H1 (cell line): Measurements from ENCODE around the gene PKD1. TPM values are rescaled to one million over a fixed set of nuclear protein-coding genes. Genes with fewer than 3 reads are reported as not detected.

Experiments
- CTCF ChIA-PET: fragments of 300-600 bp; sonication (Branson Sonifier 250); formaldehyde crosslinking; loops from one replicate; lab custom pipeline; 2021; ENCODE audit not compliant: partially characterized antibody; lab: Charles Lee
- POLR2A ChIA-PET: fragments of 300-600 bp; sonication (Branson Sonifier 250); formaldehyde crosslinking; loops from one replicate; lab custom pipeline; 2021; ENCODE audit warnings: inconsistent platforms; ENCODE audit not compliant: partially characterized antibody; lab: Charles Lee
- DNase-seq, 2 experiments: peaks; one replicate each; pipeline versions ENCODE4 v3.0.0 to v3.0.0-alpha.2; 2010 to 2022; ENCODE audit warnings: low spot score in 2 of 2, low read depth in 1 of 2, mixed read lengths in 1 of 2
- FAIRE-seq: peaks from 2 replicates; lab custom pipeline; 2011; peaks lifted over from hg19 to GRCh38; lab: Jason Lieb, UNC
- H2AFZ ChIP-seq: 2 replicates; pipeline ENCODE4 v1.8.1; 2012; ENCODE audit warnings: low read length, inconsistent platforms
- H2AK5ac ChIP-seq: 2 replicates; pipeline ENCODE4 v1.6.1; 2013; ENCODE audit warnings: low read depth, low read length
- H2BK120ac ChIP-seq: replicated peaks from 2 replicates; pipeline ENCODE3; 2013; ENCODE audit warnings: low read depth, low read length, inconsistent platforms
- H2BK12ac ChIP-seq: 2 replicates; pipeline ENCODE4 v1.6.1; 2013; ENCODE audit warnings: low read depth, low read length
- H2BK15ac ChIP-seq: 2 replicates; pipeline ENCODE4 v1.6.1; 2013; ENCODE audit warnings: low read length
- H2BK20ac ChIP-seq: 2 replicates; pipeline ENCODE4 v1.6.1; 2013; ENCODE audit warnings: low read length
- H2BK5ac ChIP-seq: 2 replicates; pipeline ENCODE4 v1.6.1; 2013; ENCODE audit warnings: low read depth, low read length
- H3K14ac ChIP-seq: 2 replicates; pipeline ENCODE4 v1.6.1; 2013; ENCODE audit warnings: inconsistent platforms; ENCODE audit not compliant: insufficient read length
- H3K18ac ChIP-seq: 2 replicates; pipeline ENCODE4 v1.6.1; 2013; ENCODE audit warnings: low read length; ENCODE audit errors: extremely low read depth
- H3K23ac ChIP-seq: 2 replicates; pipeline ENCODE4 v1.6.1; 2013; ENCODE audit warnings: inconsistent platforms; ENCODE audit not compliant: insufficient read length
- H3K23me2 ChIP-seq: 2 replicates; pipeline ENCODE4 v1.6.1; 2013; ENCODE audit warnings: low read depth, low read length
- H3K27ac ChIP-seq: 2 replicates; pipeline ENCODE4 v1.6.1; 2011; ENCODE audit warnings: low read depth, low read length, inconsistent platforms
- H3K27me3 ChIP-seq, 4 experiments: replicated peaks in 1 of 4; 1 replicate in 1 of 4; 2 replicates in 3 of 4; pipeline versions ENCODE4 v1.6.1 to v1.8.1; 2011 to 2013; ENCODE audit warnings: low read length in 3 of 4, mild to moderate bottlenecking in 3 of 4, inconsistent platforms in 2 of 4, mixed read lengths in 2 of 4, moderate library complexity in 1 of 4; ENCODE audit not compliant: control insufficient read depth in 3 of 4, insufficient read depth in 3 of 4; ENCODE audit errors: extremely low read depth in 1 of 4
- H3K36me3 ChIP-seq, 4 experiments: 2 replicates each; pipeline versions ENCODE4 v1.6.1 to v1.8.1; 2011 to 2013; ENCODE audit warnings: mild to moderate bottlenecking in 4 of 4, low read length in 3 of 4, moderate library complexity in 2 of 4, control low read depth in 1 of 4, inconsistent platforms in 1 of 4; ENCODE audit not compliant: insufficient read depth in 4 of 4, control insufficient read depth in 2 of 4
- H3K4ac ChIP-seq: replicated peaks from 2 replicates; pipeline ENCODE3; 2013; ENCODE audit warnings: low read length, low read depth, mixed read lengths, inconsistent platforms; ENCODE audit not compliant: insufficient read length
- H3K4me1 ChIP-seq, 4 experiments: replicated peaks in 1 of 4; 1 replicate in 1 of 4; 2 replicates in 3 of 4; pipeline versions ENCODE4 v1.6.1 to v1.8.1; 2011 to 2013; ENCODE audit warnings: low read length in 3 of 4, inconsistent platforms in 2 of 4, mixed read lengths in 1 of 4; ENCODE audit not compliant: insufficient read depth in 4 of 4, control insufficient read depth in 3 of 4
- H3K4me2 ChIP-seq, 2 experiments: 2 replicates each; pipeline versions ENCODE4 v1.6.1 to v1.8.1; 2011 to 2013; ENCODE audit warnings: low read depth in 2 of 2, low read length in 2 of 2, control low read depth in 1 of 2, inconsistent platforms in 1 of 2, mild to moderate bottlenecking in 1 of 2; ENCODE audit not compliant: insufficient read depth in 1 of 2
- H3K4me3 ChIP-seq, 4 experiments: fragments of 200-600, 300-600 bp in 1 of 4; sonication (generic), shearing (Covaris generic), sonication (Bioruptor Twin) in 1 of 4; 2 replicates each; pipeline versions ENCODE4 v1.5.1 to v1.8.1; 2011 to 2016; ENCODE audit warnings: low read length in 4 of 4, low read depth in 3 of 4, control low read depth in 2 of 4, inconsistent platforms in 2 of 4, mild to moderate bottlenecking in 2 of 4, mixed read lengths in 1 of 4, moderate library complexity in 1 of 4; ENCODE audit not compliant: insufficient read depth in 2 of 4; ENCODE audit errors: extremely low read depth in 1 of 4
- H3K56ac ChIP-seq: replicated peaks from 2 replicates; pipeline ENCODE3; 2013; ENCODE audit warnings: low read depth, mild to moderate bottlenecking, mixed read lengths, low read length, inconsistent platforms; ENCODE audit not compliant: insufficient read length
- H3K79me1 ChIP-seq: 2 replicates; pipeline ENCODE4 v1.6.1; 2013; ENCODE audit warnings: low read depth, low read length, control low read depth
- H3K79me2 ChIP-seq, 2 experiments: 2 replicates each; pipeline versions ENCODE4 v1.6.1 to v1.8.1; 2012 to 2013; ENCODE audit warnings: low read length in 2 of 2, mild to moderate bottlenecking in 2 of 2, inconsistent platforms in 1 of 2; ENCODE audit not compliant: insufficient read depth in 2 of 2, control insufficient read depth in 1 of 2
- H3K9ac ChIP-seq, 4 experiments: replicated peaks in 1 of 4; 1 replicate in 1 of 4; 2 replicates in 3 of 4; pipeline versions ENCODE4 v1.6.1 to v1.8.1; 2011 to 2013; ENCODE audit warnings: low read depth in 3 of 4, low read length in 3 of 4, control low read depth in 2 of 4, mild to moderate bottlenecking in 2 of 4, moderate library complexity in 2 of 4, inconsistent platforms in 1 of 4; ENCODE audit errors: extremely low read depth in 1 of 4
- H3K9me3 ChIP-seq, 2 experiments: 2 replicates each; pipeline versions ENCODE4 v1.6.1 to v1.8.1; 2012 to 2013; ENCODE audit warnings: mild to moderate bottlenecking in 2 of 2, moderate library complexity in 2 of 2, control low read depth in 1 of 2, inconsistent platforms in 1 of 2, low read depth in 1 of 2, low read length in 1 of 2, mixed read lengths in 1 of 2; ENCODE audit not compliant: insufficient read depth in 2 of 2
- H4K20me1 ChIP-seq, 2 experiments: replicated peaks in 1 of 2; 2 replicates each; pipeline versions ENCODE3 to v1.8.1; 2011 to 2013; ENCODE audit warnings: inconsistent platforms in 2 of 2, low read length in 2 of 2, mild to moderate bottlenecking in 1 of 2; ENCODE audit not compliant: insufficient read depth in 2 of 2, control insufficient read depth in 1 of 2
- H4K5ac ChIP-seq: 2 replicates; pipeline ENCODE4 v1.6.1; 2013; ENCODE audit warnings: low read length, low read depth, mixed read lengths, inconsistent platforms; ENCODE audit not compliant: insufficient read length
- H4K8ac ChIP-seq: 2 replicates; pipeline ENCODE4 v1.8.0; 2013; ENCODE audit warnings: mild to moderate bottlenecking, moderate library complexity, low read length, inconsistent platforms; ENCODE audit not compliant: insufficient read depth; ENCODE audit errors: extremely low read depth
- H4K91ac ChIP-seq: replicated peaks from 2 replicates; pipeline ENCODE3; 2013; ENCODE audit warnings: low read length, mixed read lengths, inconsistent platforms; ENCODE audit not compliant: insufficient read length
- CHD1 ChIP-seq: IDR thresholded peaks from 2 replicates; pipeline ENCODE4 v1.6.1; 2012; ENCODE audit warnings: low read depth, low read length, improper control_type of control experiment
- HDAC6 ChIP-seq: IDR thresholded peaks from one replicate; pipeline ENCODE4 v1.7.1; 2012; ENCODE audit warnings: low read depth, mild to moderate bottlenecking, inconsistent platforms, low read length, moderate library complexity
- KDM4A ChIP-seq: IDR thresholded peaks from one replicate; pipeline ENCODE4 v1.7.1; 2012; ENCODE audit warnings: low read depth, mild to moderate bottlenecking, moderate library complexity, low read length, inconsistent platforms; ENCODE audit not compliant: severe bottlenecking
- KDM5A ChIP-seq: fragments of 200-600 bp; IDR thresholded peaks from 2 replicates; pipeline ENCODE4 v1.7.1; 2012; ENCODE audit warnings: mild to moderate bottlenecking, low read length, inconsistent platforms, mixed read lengths
- SIN3A ChIP-seq, 2 experiments: IDR thresholded peaks in 1 of 2; conservative IDR thresholded peaks in 1 of 2; 2 replicates each; pipeline ENCODE4 v1.6.1; 2011 to 2012; ENCODE audit warnings: low read length in 2 of 2, improper control_type of control experiment in 1 of 2, low read depth in 1 of 2, mild to moderate bottlenecking in 1 of 2
- whole genome bisulfite sequencing, 2 experiments: shearing (Covaris generic) in 1 of 2; methylation state at CpG; one replicate each; pipeline versions ENCODE4 v1.1.6 to v1.1.7; 2013 to 2015; ENCODE audit warnings: low lambda C conversion rate in 2 of 2, mixed read lengths in 2 of 2, inconsistent platforms in 1 of 2, low coverage in 1 of 2, missing lambda C conversion rate in 1 of 2; ENCODE audit not compliant: insufficient replicate concordance in 2 of 2, insufficient coverage in 1 of 2, insufficient read length in 1 of 2; ENCODE audit errors: extremely low coverage in 1 of 2, missing lambda C conversion rate in 1 of 2; 5-methylcytosine and 5-hydroxymethylcytosine counted together
- polyA plus RNA-seq, 7 experiments: library from polyadenylated mRNA; depleted of rRNA in 3 of 7; stranded (reverse) in 5 of 7; unstranded in 2 of 7; fragments of >200 nt in 5 of 7; fragments of 200-250 nt in 2 of 7; gene quantifications; 1 replicate in 5 of 7; 2 replicates in 1 of 7; 4 replicates in 1 of 7; pipeline versions ENCODE4 v1.2.1 to v1.2.3, GENCODE V29; 2011 to 2013; ENCODE audit warnings: missing spikeins in 2 of 7, mixed read lengths in 2 of 7
- total RNA-seq: library from RNA; stranded (reverse); fragmentation: NEBNext Ultra II Directional; extraction: Animal tissue kit (Norgen Biotek cat#: 25700); gene quantifications from 2 replicates; pipeline ENCODE4 v1.2.1, GENCODE V29; 2021

PKD1 gene
- total and polyA plus RNA-seq, 2 of the 8 experiments (the other 6 are each of a cell fraction or from before 2014, with no cell fraction given) = 40.6 to 52.7 TPM

DNA sequence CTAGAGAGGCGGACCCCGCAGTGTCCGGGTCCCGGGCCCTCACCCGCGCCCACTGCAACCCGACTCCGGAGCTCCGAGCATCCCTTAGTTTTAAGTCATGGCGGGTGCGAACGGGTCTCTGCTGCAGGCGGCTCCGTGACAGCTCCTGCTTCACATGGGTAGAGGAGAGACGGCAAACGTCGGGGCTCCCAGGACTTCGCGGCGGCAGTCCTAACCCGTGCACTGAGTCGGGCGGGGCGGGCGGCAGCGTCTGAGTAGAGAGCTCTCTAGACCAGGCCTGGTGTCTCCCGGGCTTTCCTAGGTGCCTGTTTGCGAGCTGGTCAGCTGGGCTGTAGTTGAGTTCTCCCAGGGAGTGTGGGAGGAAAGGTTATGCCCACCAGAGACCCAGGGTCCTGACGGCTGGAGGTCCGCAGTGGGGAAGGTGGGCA lies 87.6 kb downstream of the PKD1 start:
- H4K5ac ChIP-seq = no peak overlapping the region
- peaks cover 10% of the 10 kb centered on the region for H3K23me2 ChIP-seq
- no peaks in the 10 kb centered on the region for H3K9me3 ChIP-seq
- no peak overlapping the region for H3K56ac ChIP-seq
- H3K14ac ChIP-seq = no peak overlapping the region
- peak overlapping the region in 2 of 4 experiments; percentile 69 to 73; a peak in 2 of 7 replicates for H3K9ac ChIP-seq
- no peak overlapping the region for H2BK5ac ChIP-seq
- H3K36me3 ChIP-seq = peaks cover 0 to 3% (median 1%) of the 10 kb centered on the region in 4 experiments; a peak in 3 of 8 replicates
- no peak overlapping the region for H2AK5ac ChIP-seq
- no peak overlapping the region for H2AFZ ChIP-seq
- H3K79me1 ChIP-seq = peaks cover 9% of the 10 kb centered on the region; the same call in 1 of the 2 replicates
- DNase-seq (no peak), FAIRE-seq (no peak)
- CTCF ChIA-PET = interaction anchor here (0.6 to 5.3 kb wide), 13 partner anchors 8 to 103 kb away, joined by 3 to 32 read pairs (median 6); no protein-coding TSS in a partner anchor
- no peaks in the 10 kb centered on the region; a peak in 1 of 7 replicates for H3K27me3 ChIP-seq
- H4K20me1 ChIP-seq = peaks cover 0 to 6% of the 10 kb centered on the region in 2 experiments
- H3K4ac ChIP-seq = no peak overlapping the region
- peaks cover 0 to 11% of the 10 kb centered on the region in 2 experiments; a peak in 1 of 4 replicates for H3K79me2 ChIP-seq
- no peak overlapping the region for H2BK15ac ChIP-seq
- no peak overlapping the region for H4K91ac ChIP-seq
- WGBS, 2 experiments = 4% methylated on average over 29 of the region's 30 CpGs; no CpG with 5 or more reads in 1 of the 2 experiments
- H3K4me3 ChIP-seq = peak overlapping the region; percentile 42 to 89 (median 86)
- no peak overlapping the region for H3K23ac ChIP-seq
- no peak overlapping the region for H2BK20ac ChIP-seq
- POLR2A ChIA-PET = interaction anchor here (0.6 to 4.2 kb wide), 18 partner anchors 8 to 203 kb away, joined by 3 to 38 read pairs (median 5); partner anchors contain the start of genes ECI1, GFER, NPW and RPS2
- H2BK12ac ChIP-seq = no peak overlapping the region
- peak overlapping the region; percentile 89 to 91 for H3K4me2 ChIP-seq
- H4K8ac ChIP-seq = no peak overlapping the region; the same call in 1 of the 2 replicates
- no peak overlapping the region for H3K27ac ChIP-seq
- peaks cover 0 to 3% (median 1%) of the 10 kb centered on the region in 4 experiments; a peak in 3 of 7 replicates for H3K4me1 ChIP-seq
- H2BK120ac ChIP-seq = no peak overlapping the region
- no peak overlapping the region for H3K18ac ChIP-seq
- TF ChIP-seq KDM5A = peak; percentile 45; the same call in 1 of the 2 replicates
- no peak for TF ChIP-seq CHD1
- TF ChIP-seq KDM4A = no peak
- no peak for TF ChIP-seq HDAC6
- TF ChIP-seq SIN3A (conservative IDR thresholded peaks at IDR 0.05 in 1 of 2, IDR thresholded peaks at IDR 0.05 in 1 of 2; ENCODE audit: low read depth in 1 of 2, low read length in 2 of 2) = no peak
